SK-N-MC (cell line): Measurements from ENCODE around the gene KCTD18.

Experiments
- EZH2 ChIP-seq: fragments of 200-600 bp; sonication (generic); IDR thresholded peaks from one replicate; pipeline ENCODE4 v1.6.1; 2017; ENCODE audit warnings: antibody characterized with exemption
- FOXP2 ChIP-seq: optimal IDR thresholded peaks from 2 replicates; pipeline ENCODE3; 2011; ENCODE audit warnings: mild to moderate bottlenecking, moderate library complexity; ENCODE audit not compliant: insufficient read depth; ENCODE audit errors: extremely low read length, control extremely low read depth
- POLR2AphosphoS5 ChIP-seq: IDR thresholded peaks from 2 replicates; pipeline ENCODE4 v1.6.1; 2012; ENCODE audit warnings: mild to moderate bottlenecking, low read depth, low read length, borderline replicate concordance

DNA sequence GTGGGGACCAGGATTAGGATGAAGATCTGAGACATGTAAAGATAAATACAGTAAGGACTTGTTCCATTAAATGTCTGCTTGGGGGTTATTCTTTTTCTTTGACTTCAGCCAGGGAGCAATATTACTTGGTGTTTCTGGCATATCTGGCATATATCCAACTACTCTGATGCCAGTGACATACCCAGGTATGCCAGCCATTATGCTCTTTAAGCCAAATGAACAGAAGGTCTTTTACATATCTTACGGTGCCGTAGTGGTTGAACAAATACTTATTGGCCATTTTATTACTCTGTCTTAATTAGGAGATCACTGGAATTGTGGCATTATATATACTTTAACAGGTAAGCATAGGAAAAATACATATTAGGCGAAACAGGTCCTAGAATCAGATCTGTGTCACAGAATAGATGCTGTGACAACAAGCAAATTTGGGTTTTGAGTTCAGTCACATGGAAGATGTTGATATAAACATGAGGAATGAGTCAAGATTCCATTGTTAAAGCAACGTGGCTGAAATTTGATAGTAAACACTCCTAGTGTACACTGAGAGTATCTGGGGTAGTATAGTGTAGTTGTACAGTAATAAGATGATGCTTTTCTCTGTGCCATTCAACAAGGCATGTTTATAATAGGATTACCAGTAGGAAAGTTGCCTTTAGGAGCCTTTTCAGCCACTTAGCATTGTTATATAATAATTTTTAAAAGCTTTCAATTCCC is 62.6 kb downstream of the KCTD18 start:
- no peak for TF ChIP-seq POLR2AphosphoS5
- no peak for TF ChIP-seq FOXP2
- no peak for TF ChIP-seq EZH2
